RCC 7860 (cell line): ENCODE measurements around the gene OTUD6A.

Source experiments
- DNase-seq: peaks from one replicate; pipeline ENCODE4 v3.0.0-alpha.2; 2015; ENCODE audit warnings: low spot score
- FAIRE-seq: peaks from 2 replicates; lab custom pipeline; 2012; peaks lifted over from hg19 to GRCh38; lab: Jason Lieb, UNC

Gene OTUD6A

GRCh38 chrX:70062076-70062475 is at the start of gene OTUD6A:
Gene OTUD6A, plus strand, starts transcription at chrX:70062457. Its CDS starts 68 bp downstream, at chrX:70062525.
- DNase-seq (no peak), FAIRE-seq (no peak)

- FAIRE-seq (no peak), DNase-seq (no peak)
These were observed 49.5 kb upstream of the OTUD6A start for GRCh38 chrX:70012756-70013155.

- DNase-seq (no peak), FAIRE-seq (no peak)
These were observed 48.5 kb upstream of the OTUD6A start for GRCh38 chrX:70013466-70014381.

GRCh38 chrX:70016513-70016912 is 45.7 kb upstream of the OTUD6A start:
- FAIRE-seq (no peak), DNase-seq (no peak)

- FAIRE-seq (peak; percentile 67), DNase-seq (peak; percentile 54)
These were observed 39.6 kb upstream of the OTUD6A start for GRCh38 chrX:70022616-70023015.

- DNase-seq (no peak), FAIRE-seq (no peak)
These were observed 36.8 kb upstream of the OTUD6A start for GRCh38 chrX:70025464-70025863.

- no peak for FAIRE-seq
- peak; percentile 17 for DNase-seq
These were observed 36.0 kb upstream of the OTUD6A start for GRCh38 chrX:70026112-70026850.

GRCh38 chrX:70026851-70027200 is 35.4 kb upstream of the OTUD6A start:
- FAIRE-seq = no peak
- DNase-seq = no peak

- FAIRE-seq (no peak), DNase-seq (no peak)
These were observed 32.4 kb upstream of the OTUD6A start for GRCh38 chrX:70029863-70030262.

GRCh38 chrX:70030301-70030767 is 31.9 kb upstream of the OTUD6A start:
- DNase-seq (peak; percentile 18), FAIRE-seq (no peak)

- FAIRE-seq (no peak), DNase-seq (no peak)
These were observed 29.5 kb upstream of the OTUD6A start for GRCh38 chrX:70032792-70033191.

GRCh38 chrX:70033348-70034051 is 28.8 kb upstream of the OTUD6A start:
- FAIRE-seq (no peak), DNase-seq (no peak)

- FAIRE-seq (no peak), DNase-seq (no peak)
These were observed 27.6 kb upstream of the OTUD6A start for GRCh38 chrX:70034646-70035045.

- no peak for FAIRE-seq
- DNase-seq = no peak
These were observed 23.7 kb upstream of the OTUD6A start for GRCh38 chrX:70038515-70038914.

GRCh38 chrX:70038951-70039350 is 23.3 kb upstream of the OTUD6A start:
- no peak for FAIRE-seq

GRCh38 chrX:70039758-70040157 is 22.5 kb upstream of the OTUD6A start:
- DNase-seq = no peak
- no peak for FAIRE-seq

More at GRCh38 chrX:70038951-70039350, 23.3 kb upstream of the OTUD6A start:
- DNase-seq = no peak

- DNase-seq = no peak
- no peak for FAIRE-seq
These were observed 20.3 kb upstream of the OTUD6A start for GRCh38 chrX:70041993-70042392.

GRCh38 chrX:70042399-70043371 is 19.6 kb upstream of the OTUD6A start:
- FAIRE-seq (no peak), DNase-seq (no peak)

GRCh38 chrX:70043685-70044084 is 18.6 kb upstream of the OTUD6A start:
- no peak for DNase-seq
- no peak for FAIRE-seq
